ENCODE measurements around the gene GPR31.

DNA sequence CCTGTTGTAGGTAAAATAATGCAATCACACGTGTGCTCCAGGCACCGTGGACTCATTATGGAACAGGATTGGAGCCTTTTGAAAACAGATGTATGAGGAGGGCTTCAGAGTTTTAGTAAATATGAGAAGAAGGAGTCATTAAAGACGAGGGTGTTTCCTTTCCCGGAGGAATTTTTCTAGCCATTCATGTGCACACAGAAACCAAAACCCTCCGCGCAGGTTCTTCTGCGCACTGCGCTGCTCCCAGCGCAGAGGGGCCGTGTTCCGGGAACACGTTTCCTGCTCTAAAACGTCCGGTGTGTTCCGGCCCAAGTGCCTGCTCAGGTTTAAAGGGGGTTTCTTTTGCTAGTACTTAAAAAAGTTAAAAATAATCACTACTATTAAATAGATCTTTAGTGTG, 11.6 kb downstream of the GPR31 start:
- TF ChIP-seq, protein P1, sequence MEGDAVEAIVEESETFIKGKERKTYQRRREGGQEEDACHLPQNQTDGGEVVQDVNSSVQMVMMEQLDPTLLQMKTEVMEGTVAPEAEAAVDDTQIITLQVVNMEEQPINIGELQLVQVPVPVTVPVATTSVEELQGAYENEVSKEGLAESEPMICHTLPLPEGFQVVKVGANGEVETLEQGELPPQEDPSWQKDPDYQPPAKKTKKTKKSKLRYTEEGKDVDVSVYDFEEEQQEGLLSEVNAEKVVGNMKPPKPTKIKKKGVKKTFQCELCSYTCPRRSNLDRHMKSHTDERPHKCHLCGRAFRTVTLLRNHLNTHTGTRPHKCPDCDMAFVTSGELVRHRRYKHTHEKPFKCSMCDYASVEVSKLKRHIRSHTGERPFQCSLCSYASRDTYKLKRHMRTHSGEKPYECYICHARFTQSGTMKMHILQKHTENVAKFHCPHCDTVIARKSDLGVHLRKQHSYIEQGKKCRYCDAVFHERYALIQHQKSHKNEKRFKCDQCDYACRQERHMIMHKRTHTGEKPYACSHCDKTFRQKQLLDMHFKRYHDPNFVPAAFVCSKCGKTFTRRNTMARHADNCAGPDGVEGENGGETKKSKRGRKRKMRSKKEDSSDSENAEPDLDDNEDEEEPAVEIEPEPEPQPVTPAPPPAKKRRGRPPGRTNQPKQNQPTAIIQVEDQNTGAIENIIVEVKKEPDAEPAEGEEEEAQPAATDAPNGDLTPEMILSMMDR (IDR thresholded peaks at IDR 0.05) = no peak
- TF ChIP-seq EP300 (IDR thresholded peaks at IDR 0.05) (no peak), POLR2A (IDR thresholded peaks at IDR 0.05) (no peak)
